GM19452 (cell line): ENCODE measurements around the gene BDH1.

Source experiments
- ATAC-seq: cut with Tn5 transposase; IDR thresholded peaks from one replicate; pipeline ENCODE4 v1.9.1; 2021; ENCODE audit not compliant: unreplicated experiment

Gene BDH1

GRCh38 chr3:197464794-197465193 is 91.0 kb downstream of the BDH1 start:
- ATAC-seq = no peak

- no peak for ATAC-seq
Observed at GRCh38 chr3:197463279-197463678, 92.5 kb downstream of the BDH1 start.

- no peak for ATAC-seq
Observed at GRCh38 chr3:197462808-197463207, 93.0 kb downstream of the BDH1 start.

- no peak for ATAC-seq
Observed at GRCh38 chr3:197460639-197461038, 95.1 kb downstream of the BDH1 start.

- no peak for ATAC-seq
Observed at GRCh38 chr3:197460002-197460401, 95.8 kb downstream of the BDH1 start.
